Activated naive CD4-positive, alpha-beta T cell treated with anti-CD3 and anti-CD28 coated beads for 36 hours (primary cell): ENCODE measurements around the gene CDKN2B-AS1. TPM values are rescaled to one million over a fixed set of nuclear protein-coding genes. Genes with fewer than 3 reads are reported as not detected.

Experiments used
- CTCF ChIA-PET: fragments of 350-600 bp; sonication (Branson Sonifier 250); formaldehyde crosslinking; loops from one replicate; lab custom pipeline; 2021; ENCODE audit warnings: antibody characterized with exemption; lab: Charles Lee
- DNase-seq: peaks from one replicate; pipeline ENCODE4 v3.0.0-alpha.2; 2020
- H3K27ac Mint-ChIP-seq: one replicate; pipeline ENCODE4 v1.8.0; 2021; ENCODE audit warnings: mild to moderate bottlenecking, mixed read lengths
- H3K27me3 Mint-ChIP-seq: one replicate; pipeline ENCODE4 v1.8.0; 2021; ENCODE audit warnings: low read depth, mixed read lengths
- H3K36me3 Mint-ChIP-seq: one replicate; pipeline ENCODE4 v1.8.0; 2021; ENCODE audit warnings: low read depth, mixed read lengths
- H3K4me1 Mint-ChIP-seq: one replicate; pipeline ENCODE4 v1.8.0; 2021; ENCODE audit warnings: low read depth, mixed read lengths
- H3K4me3 Mint-ChIP-seq: one replicate; pipeline ENCODE4 v1.8.0; 2021; ENCODE audit warnings: mild to moderate bottlenecking, moderate library complexity, mixed read lengths
- H3K9me3 Mint-ChIP-seq: one replicate; pipeline ENCODE4 v1.8.0; 2021; ENCODE audit warnings: mixed read lengths
- intact Hi-C: fragments of 100-400 bp; cut with micrococcal nuclease; formaldehyde crosslinking; loops from one replicate; pipeline ENCODE4 v1.15.1; 2023
- total RNA-seq, 2 experiments: library from RNA; stranded (reverse); gene quantifications; one replicate each; pipeline ENCODE4 v1.2.3, GENCODE V29; 2021

Gene CDKN2B-AS1
- total RNA-seq, 2 experiments from 2014 or later: 0.24 TPM; not detected in 1

GRCh38 chr9:21996438-21996837, 1.8 kb downstream of the CDKN2B-AS1 start:
- peak overlapping the region; percentile 87 for H3K4me3 Mint-ChIP-seq
- H3K27me3 Mint-ChIP-seq: peaks cover 43% of the 10 kb centered on the region
- H3K27ac Mint-ChIP-seq: no peak overlapping the region
- H3K36me3 Mint-ChIP-seq: no peaks in the 10 kb centered on the region
- no peak for DNase-seq
- intact Hi-C loops: loop anchor here (10.0 kb wide), 1 partner anchor 442 kb away; no protein-coding TSS in a partner anchor
- H3K4me1 Mint-ChIP-seq: peaks cover 10% of the 10 kb centered on the region
- CTCF ChIA-PET: interaction anchor here (1.0 to 1.3 kb wide), 3 partner anchors 10 to 248 kb away, joined by 3 to 5 read pairs (median 4); no protein-coding TSS in a partner anchor
- no peaks in the 10 kb centered on the region for H3K9me3 Mint-ChIP-seq

DNA sequence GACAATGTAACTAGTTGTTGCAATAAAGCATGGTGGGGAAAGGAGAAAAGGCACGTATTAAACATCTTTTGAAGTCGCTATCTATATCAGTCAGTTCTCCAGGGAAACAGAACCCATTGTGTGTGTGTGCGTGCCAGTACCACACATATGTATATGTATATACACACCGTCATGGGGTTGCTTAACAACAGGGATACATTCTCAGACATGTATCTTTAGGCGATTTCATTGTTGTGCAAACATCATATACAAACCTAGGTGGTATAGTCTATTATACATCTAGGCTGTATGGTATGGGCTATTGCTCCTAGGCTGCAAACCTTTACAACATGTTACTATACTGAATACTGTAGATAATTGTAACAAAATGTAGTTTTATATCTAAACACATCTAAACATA, 2.3 kb downstream of the CDKN2B-AS1 start:
- CTCF ChIA-PET: interaction anchor here (0.6 to 1.3 kb wide), 5 partner anchors 10 to 248 kb away, joined by 3 to 5 read pairs (median 4); partner anchors contain the start of genes CDKN2B and MTAP

DNA sequence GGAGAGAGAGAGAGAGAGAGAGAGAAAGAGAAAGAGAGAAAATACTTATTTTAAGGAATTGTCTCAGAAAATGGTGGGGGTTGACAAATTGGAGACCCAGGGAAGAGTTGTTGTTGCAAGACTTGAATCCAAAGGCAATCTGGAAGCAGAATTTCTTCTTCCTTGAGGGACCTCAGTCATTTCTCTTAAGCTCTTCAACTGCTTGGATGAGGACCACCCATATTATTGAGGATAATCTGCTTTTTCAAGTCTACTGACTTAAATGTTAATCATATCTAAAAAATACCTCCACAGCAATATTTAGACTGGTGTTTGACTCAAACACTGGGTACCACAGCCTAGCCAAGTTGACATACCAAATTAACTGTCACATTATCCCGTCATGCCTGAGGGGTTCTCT, 2.9 kb downstream of the CDKN2B-AS1 start:
- CTCF ChIA-PET: interaction anchor here (0.6 to 1.3 kb wide), 5 partner anchors 9 to 241 kb away, joined by 3 to 5 read pairs (median 3); partner anchors contain the start of genes CDKN2B and MTAP
- Mint-ChIP-seq H3K36me3 (no peaks in the 10 kb centered on the region), H3K27ac (no peak overlapping the region), H3K27me3 (peaks cover 45% of the 10 kb centered on the region), H3K9me3 (no peaks in the 10 kb centered on the region), H3K4me3 (no peak overlapping the region), H3K4me1 (peaks cover 10% of the 10 kb centered on the region)
- no peak for DNase-seq
- intact Hi-C loops: loop anchor here (10.0 kb wide), 1 partner anchor 443 kb away; no protein-coding TSS in a partner anchor

More for the DNA sequence above, 2.3 kb downstream of the CDKN2B-AS1 start:
- intact Hi-C loops: loop anchor here (10.0 kb wide), 1 partner anchor 442 kb away; no protein-coding TSS in a partner anchor
- Mint-ChIP-seq H3K4me1 (peaks cover 10% of the 10 kb centered on the region), H3K9me3 (no peaks in the 10 kb centered on the region), H3K4me3 (no peak overlapping the region), H3K27ac (no peak overlapping the region), H3K27me3 (peaks cover 40% of the 10 kb centered on the region), H3K36me3 (no peaks in the 10 kb centered on the region)
- DNase-seq: no peak

DNA sequence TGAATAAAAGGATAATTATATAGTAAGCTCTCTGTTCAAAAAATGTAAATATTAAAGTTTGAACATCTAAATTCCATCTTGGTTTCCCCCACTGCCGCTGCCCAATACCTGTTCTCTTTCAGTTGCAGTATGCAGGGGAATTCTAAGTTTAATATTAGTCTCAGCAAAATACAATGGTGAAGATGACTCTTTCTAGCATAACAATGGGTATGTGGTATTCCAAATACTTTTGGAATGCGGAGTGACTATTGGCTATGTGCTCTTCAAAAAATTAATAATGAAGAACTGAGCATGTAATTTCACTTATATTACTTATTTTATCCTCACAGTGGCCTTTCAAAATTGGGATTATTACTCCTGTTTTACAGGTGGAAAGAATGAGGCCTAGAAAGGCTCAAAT, 3.4 kb downstream of the CDKN2B-AS1 start:
- Mint-ChIP-seq H3K27me3 (peaks cover 47% of the 10 kb centered on the region), H3K36me3 (no peaks in the 10 kb centered on the region), H3K27ac (no peak overlapping the region), H3K4me1 (peaks cover 10% of the 10 kb centered on the region), H3K4me3 (no peak overlapping the region), H3K9me3 (no peaks in the 10 kb centered on the region)
- DNase-seq: no peak
- CTCF ChIA-PET: interaction anchor here (1.0 kb wide), 2 partner anchors 11 to 185 kb away, joined by 3 read pairs; partner anchors contain the start of gene CDKN2B
- intact Hi-C loops: loop anchor here (10.0 kb wide), 1 partner anchor 443 kb away; no protein-coding TSS in a partner anchor

- no peaks in the 10 kb centered on the region for H3K9me3 Mint-ChIP-seq
- peaks cover 52% of the 10 kb centered on the region for H3K27me3 Mint-ChIP-seq
- no peaks in the 10 kb centered on the region for H3K36me3 Mint-ChIP-seq
- H3K27ac Mint-ChIP-seq: no peak overlapping the region
- peaks cover 11% of the 10 kb centered on the region for H3K4me1 Mint-ChIP-seq
- no peak for DNase-seq
- intact Hi-C loops: loop anchor here (10.0 kb wide), 1 partner anchor 967 kb away; the partner anchor contains the start of gene HACD4
- H3K4me3 Mint-ChIP-seq: no peak overlapping the region
- CTCF ChIA-PET: no interaction called here
These were observed 7.4 kb downstream of the CDKN2B-AS1 start for GRCh38 chr9:22002038-22002437.

DNA sequence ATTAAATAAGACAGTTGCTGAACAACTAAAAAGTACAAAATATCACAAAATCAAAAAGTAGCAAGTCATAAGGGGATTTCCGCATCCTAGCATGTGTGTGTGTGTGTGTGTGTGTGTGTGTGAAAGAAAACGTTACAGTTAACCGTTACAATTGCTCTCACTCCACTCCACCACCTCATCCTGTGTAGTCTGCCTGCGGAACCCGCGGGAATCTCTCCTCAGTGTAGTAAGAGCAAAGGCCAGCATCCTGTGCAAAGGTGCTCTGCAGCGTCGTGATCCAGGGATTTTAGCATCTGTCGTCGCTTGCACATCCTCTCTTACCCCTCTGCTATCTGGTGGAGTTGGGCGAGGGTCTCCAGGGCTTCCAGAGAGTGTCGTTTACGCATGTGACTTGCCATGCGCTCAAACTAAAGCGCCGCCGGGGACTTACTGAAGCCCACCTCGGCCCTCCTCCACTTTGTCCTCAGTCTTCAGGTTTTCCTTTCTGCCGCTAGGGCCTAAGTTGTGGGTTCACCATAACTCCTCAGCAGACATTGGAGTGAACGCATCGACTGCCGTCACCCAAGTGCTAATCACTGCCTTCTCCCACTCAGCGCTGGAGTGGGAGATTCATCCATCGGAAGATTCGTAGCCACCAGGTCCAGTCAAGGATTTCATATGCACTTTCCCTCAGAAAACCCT, 10.6 kb downstream of the CDKN2B-AS1 start:
- peak; percentile 50 for DNase-seq

DNA sequence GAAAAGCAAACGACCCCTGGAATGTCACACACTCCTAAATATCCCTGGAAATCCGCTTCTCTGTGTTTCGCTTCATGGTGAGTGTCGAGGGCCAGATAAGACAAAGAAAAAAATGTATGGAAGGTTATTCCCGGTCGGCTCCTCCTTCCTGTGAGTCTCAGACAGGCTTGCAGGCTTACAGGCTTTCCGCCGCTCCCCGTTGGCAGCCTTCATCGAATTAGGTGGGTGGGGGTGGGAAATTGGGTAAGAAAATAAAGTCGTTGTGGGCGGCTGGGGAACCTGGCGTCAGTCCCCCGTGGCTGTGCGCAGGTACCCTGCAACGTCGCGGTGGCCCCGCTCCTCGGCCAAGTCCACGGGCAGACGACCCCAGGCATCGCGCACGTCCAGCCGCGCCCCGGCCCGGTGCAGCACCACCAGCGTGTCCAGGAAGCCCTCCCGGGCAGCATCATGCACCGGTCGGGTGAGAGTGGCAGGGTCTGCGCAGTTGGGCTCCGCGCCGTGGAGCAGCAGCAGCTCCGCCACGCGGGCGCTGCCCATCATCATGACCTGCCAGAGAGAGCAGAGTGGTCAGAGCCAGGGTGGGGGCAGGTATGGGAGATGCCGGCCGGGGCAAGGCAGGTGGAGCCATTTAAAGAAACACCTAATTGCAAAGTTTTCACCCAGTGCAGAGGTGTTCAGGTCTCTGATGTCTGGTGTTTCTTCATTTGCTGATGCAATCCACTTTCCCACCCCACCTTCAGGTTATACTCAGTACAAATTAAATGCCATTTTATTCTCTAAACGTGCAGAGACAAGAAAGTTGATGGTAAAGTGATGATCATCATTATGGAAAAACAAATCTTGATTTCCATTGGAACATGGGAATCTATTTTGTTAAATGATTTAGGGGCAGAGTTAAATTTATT, 11.4 kb downstream of the CDKN2B-AS1 start:
- peaks cover 66% of the 10 kb centered on the region for H3K27me3 Mint-ChIP-seq
- no peak overlapping the region for H3K4me3 Mint-ChIP-seq
- CTCF ChIA-PET: interaction anchor here (0.9 to 3.5 kb wide), 4 partner anchors 9 to 233 kb away, joined by 3 to 68 read pairs (median 8); no protein-coding TSS in a partner anchor
- H3K9me3 Mint-ChIP-seq: no peaks in the 10 kb centered on the region
- intact Hi-C loops: loop anchor here (10.0 kb wide), 1 partner anchor 971 kb away; the partner anchor contains the start of gene HACD4
- H3K36me3 Mint-ChIP-seq: no peaks in the 10 kb centered on the region
- H3K4me1 Mint-ChIP-seq: peaks cover 18% of the 10 kb centered on the region
- DNase-seq: no peak
- no peak overlapping the region for H3K27ac Mint-ChIP-seq

More for the DNA sequence above, 10.6 kb downstream of the CDKN2B-AS1 start:
- Mint-ChIP-seq H3K36me3 (no peaks in the 10 kb centered on the region), H3K4me3 (peak overlapping the region; percentile 37), H3K4me1 (peaks cover 18% of the 10 kb centered on the region), H3K27ac (no peak overlapping the region), H3K9me3 (no peaks in the 10 kb centered on the region), H3K27me3 (peaks cover 61% of the 10 kb centered on the region)
- intact Hi-C loops: loop anchor here (10.0 kb wide), 1 partner anchor 970 kb away; the partner anchor contains the start of gene HACD4
- CTCF ChIA-PET: no interaction called here

DNA sequence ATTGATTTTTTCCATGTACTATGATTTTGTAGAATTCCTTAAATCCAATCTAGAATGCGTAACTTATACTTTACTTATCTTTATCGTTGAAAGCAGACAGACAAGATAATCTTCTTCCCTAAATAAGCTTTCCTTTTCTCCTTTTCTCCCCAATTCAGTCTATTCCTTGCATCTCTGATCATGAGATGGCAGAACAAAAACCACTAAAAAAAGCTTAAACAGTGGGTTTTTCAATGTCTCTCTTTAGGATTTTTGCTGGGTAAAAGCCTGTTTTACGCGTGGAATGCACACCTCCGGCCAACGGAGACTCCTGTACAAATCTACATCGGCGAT, 13.8 kb downstream of the CDKN2B-AS1 start:
- intact Hi-C loops: loop anchor here (1.0 to 10.0 kb wide), 10 partner anchors 13 to 974 kb away; partner anchors contain the start of gene HACD4
- Mint-ChIP-seq H3K36me3 (no peaks in the 10 kb centered on the region), H3K4me1 (peaks cover 18% of the 10 kb centered on the region), H3K9me3 (no peaks in the 10 kb centered on the region), H3K27me3 (peaks cover 63% of the 10 kb centered on the region), H3K27ac (no peak overlapping the region), H3K4me3 (peak overlapping the region; percentile 74)
- CTCF ChIA-PET: interaction anchor here (0.5 to 3.5 kb wide), 34 partner anchors 9 to 606 kb away, joined by 3 to 68 read pairs (median 5); partner anchors contain the start of genes CDKN2A and CDKN2B-AS1
- DNase-seq: no peak

DNA sequence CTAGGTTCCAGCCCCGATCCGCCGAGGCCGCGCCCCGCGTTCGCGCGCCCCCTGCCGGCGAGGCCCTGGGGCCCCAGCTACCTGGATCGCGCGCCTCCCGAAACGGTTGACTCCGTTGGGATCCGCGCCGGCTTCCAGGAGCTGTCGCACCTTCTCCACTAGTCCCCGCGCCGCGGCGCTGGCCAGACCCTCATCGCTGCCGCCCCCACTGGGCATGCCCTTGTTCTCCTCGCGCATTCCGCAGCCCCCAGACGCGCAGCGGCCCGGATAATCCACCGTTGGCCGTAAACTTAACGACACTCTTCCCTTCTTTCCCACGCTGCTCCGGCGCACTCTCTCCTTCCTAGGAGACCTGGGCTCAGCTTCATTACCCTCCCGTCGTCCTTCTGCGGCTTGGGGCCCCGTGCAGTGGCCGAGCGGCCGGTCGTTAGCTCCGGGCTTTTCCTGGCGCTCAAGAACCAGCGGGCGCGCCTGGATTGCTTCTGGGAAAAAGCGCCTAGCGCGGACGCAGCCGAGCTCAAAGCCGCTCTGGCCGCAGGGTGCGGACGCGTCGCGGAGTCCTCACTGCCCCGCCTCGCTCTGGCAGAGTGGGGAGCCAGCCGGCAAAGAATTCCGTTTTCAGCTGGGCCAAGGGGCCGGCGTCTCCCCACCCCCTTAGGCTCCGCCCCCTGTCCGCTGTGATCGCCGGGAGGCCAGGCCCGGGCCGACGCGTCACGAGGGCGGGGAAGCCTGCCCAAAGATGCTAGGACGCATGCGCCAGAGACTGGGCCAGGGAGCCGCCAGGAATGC, 14.3 kb downstream of the CDKN2B-AS1 start, which contains the start of gene CDKN2B:
Gene CDKN2B (minus strand): TSS at position 589 of the 789 bp plus-strand sequence. CDS start 352 bp downstream, at position 237.
- CTCF ChIA-PET: interaction anchor here (0.7 to 3.5 kb wide), 33 partner anchors 9 to 606 kb away, joined by 3 to 68 read pairs (median 5); partner anchors contain the start of genes CDKN2A and CDKN2B-AS1
- H3K27me3 Mint-ChIP-seq: peaks cover 62% of the 10 kb centered on the region
- peaks cover 18% of the 10 kb centered on the region for H3K4me1 Mint-ChIP-seq
- DNase-seq: peak; percentile 63
- peak within 1 kb of the TSS; percentile 74 for H3K4me3 Mint-ChIP-seq
- H3K27ac Mint-ChIP-seq: no peak within 1 kb of the TSS
- H3K36me3 Mint-ChIP-seq: no peaks in the 10 kb centered on the region
- intact Hi-C loops: loop anchor here (1.0 to 10.0 kb wide), 10 partner anchors 14 to 974 kb away; partner anchors contain the start of gene HACD4
- H3K9me3 Mint-ChIP-seq: no peaks in the 10 kb centered on the region

GRCh38 chr9:22009506-22009867, 14.9 kb downstream of the CDKN2B-AS1 start:
- H3K27ac Mint-ChIP-seq: no peak overlapping the region

More at GRCh38 chr9:22009506-22009867, 14.9 kb downstream of the CDKN2B-AS1 start:
- intact Hi-C loops: loop anchor here (2.0 to 10.0 kb wide), 5 partner anchors 29 to 975 kb away; partner anchors contain the start of gene HACD4
- Mint-ChIP-seq H3K4me3 (peak overlapping the region; percentile 74), H3K9me3 (no peaks in the 10 kb centered on the region), H3K4me1 (peaks cover 18% of the 10 kb centered on the region), H3K27me3 (peaks cover 57% of the 10 kb centered on the region), H3K36me3 (no peaks in the 10 kb centered on the region)
- CTCF ChIA-PET: interaction anchor here (0.7 to 3.5 kb wide), 16 partner anchors 12 to 197 kb away, joined by 3 to 68 read pairs (median 8); partner anchors contain the start of genes CDKN2A and CDKN2B-AS1
- DNase-seq: no peak
